ENCODE data around the gene CMTM6. TPM values are rescaled to one million over a fixed set of nuclear protein-coding genes. Genes with fewer than 3 reads are reported as not detected.

The CMTM6 gene
- total RNA-seq, 2 experiments from 2014 or later, result 87.7 to 89.1 TPM

Small RNA genes within 50 kb of the gene (microRNA-seq; reads per million reads assigned to microRNA genes)
- gene MIR548AY (ENCODE audit: borderline microRNAs expressed, borderline number of aligned reads, borderline replicate concordance), result not detected

Other genes starting within 250 kb of the CMTM6 start
- gene CMTM7, start 111.0 kb downstream of the CMTM6 start, total RNA-seq, result 10 to 100 TPM; 46.1 to 47.1 TPM
- gene DYNC1LI1, start 68.0 kb upstream of the CMTM6 start, total RNA-seq, result 10 to 100 TPM; 35.2 to 36.3 TPM
- 10 to 100 TPM; 52.4 to 54.7 TPM for gene CNOT10, start 182.3 kb upstream of the CMTM6 start, total RNA-seq

All from activated CD4-positive, alpha-beta memory T cell treated with anti-CD3 and anti-CD28 coated beads for 36 hours (primary cell).